GM19452 (cell line): ENCODE data around the gene ASB4.

Source experiments
- ATAC-seq: cut with Tn5 transposase; IDR thresholded peaks from one replicate; pipeline ENCODE4 v1.9.1; 2021; ENCODE audit not compliant: unreplicated experiment

ASB4 gene

DNA sequence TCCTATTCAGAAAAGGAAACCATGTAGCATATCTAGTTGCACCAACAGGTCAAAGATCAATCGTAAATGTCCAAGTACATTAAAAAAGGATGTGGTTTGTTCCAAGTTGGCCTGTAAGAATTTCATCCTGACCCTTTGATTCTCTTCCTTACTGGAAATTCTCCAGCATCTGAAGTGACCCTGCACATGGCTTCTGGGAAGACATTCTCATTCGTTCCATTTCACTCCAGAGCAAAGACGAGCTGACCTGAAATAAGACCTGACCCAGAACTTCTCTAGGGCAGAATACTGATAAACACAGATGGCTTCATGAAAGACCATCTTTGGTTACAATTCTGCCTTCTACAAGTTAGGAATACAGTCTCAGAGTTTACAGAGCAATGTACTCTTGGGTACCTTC is 39.8 kb downstream of the ASB4 start:
- no peak for ATAC-seq

DNA sequence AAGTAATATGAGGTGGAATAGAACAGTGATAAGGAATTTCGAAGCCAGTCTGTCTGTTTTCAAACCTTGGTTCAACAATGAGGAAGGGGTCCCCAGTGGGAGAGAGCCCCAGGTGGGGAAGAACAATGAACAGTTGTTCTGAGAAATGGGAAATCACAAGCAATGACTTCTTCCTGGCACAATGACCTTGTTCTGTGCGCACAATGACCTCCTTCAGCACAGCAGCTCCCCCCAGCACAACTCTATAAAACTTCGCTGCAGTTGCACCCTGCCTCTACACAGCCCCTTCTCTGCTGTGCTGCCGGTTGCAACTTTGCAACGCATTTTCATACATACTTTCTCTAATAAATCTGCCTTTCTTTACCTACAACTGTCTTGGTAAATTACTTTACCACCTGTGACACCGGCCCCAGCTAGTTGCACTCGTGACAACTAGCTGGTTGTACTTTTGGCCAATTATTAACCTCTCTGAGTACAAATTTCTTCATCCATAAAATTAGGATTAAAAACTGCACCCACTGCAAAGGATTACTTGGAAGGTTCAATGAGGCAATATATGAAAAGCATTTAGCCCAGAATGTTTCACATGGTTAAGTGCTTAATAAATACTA is 40.5 kb downstream of the ASB4 start:
- no peak for ATAC-seq

- no peak for ATAC-seq
These were observed 41.5 kb downstream of the ASB4 start for GRCh38 chr7:95527033-95527775.

DNA sequence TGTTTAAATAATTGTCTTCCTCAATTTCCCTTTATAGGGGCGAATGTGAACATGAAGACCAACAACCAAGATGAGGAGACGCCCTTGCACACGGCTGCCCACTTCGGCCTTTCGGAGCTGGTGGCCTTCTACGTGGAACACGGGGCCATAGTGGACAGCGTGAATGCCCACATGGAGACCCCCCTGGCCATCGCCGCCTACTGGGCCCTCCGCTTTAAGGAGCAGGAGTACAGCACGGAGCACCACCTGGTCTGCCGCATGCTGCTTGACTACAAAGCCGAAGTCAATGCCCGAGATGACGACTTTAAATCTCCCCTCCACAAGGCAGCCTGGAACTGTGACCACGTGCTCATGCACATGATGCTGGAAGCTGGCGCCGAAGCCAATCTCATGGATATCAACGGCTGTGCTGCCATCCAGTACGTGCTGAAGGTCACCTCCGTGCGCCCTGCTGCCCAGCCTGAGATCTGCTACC is 42.1 kb downstream of the ASB4 start:
- ATAC-seq: no peak

DNA sequence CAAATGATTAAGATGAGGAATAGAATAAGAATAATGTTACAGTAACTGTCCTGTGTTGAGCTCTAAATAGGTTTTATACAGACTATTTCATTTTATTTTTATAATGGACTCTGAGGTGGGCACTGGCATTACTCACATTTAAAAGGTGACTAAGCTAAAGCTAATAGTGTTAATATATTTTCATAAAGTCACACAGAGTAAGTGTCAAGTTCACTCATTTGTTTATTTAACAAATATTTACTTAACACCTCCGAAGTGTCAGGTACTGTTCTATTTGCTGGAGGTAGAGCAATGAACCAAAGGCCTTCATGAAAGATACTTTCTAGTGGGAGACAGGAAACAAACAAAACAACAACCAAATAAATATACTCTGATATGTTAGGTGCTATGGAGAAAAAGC is 44.0 kb downstream of the ASB4 start:
- ATAC-seq: no peak

DNA sequence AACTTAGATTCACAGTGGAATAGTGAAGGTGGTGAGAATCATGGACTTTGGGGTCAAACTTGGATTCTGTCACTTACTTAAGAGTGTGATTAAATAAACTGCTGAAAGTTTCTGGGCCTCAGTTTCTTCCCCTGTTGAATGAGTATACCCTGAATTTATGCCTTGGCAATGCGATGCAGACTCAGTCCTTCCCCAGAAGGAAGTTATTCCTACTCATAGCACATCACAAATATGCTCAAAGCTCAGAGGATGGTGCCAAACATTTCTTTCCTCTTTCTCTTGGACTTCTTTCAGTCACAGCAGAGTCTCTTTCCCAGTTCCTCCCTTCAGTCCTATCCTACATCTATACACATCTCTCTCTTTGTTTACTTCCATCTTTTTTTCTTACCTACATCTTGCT is 45.1 kb downstream of the ASB4 start:
- ATAC-seq: no peak

DNA sequence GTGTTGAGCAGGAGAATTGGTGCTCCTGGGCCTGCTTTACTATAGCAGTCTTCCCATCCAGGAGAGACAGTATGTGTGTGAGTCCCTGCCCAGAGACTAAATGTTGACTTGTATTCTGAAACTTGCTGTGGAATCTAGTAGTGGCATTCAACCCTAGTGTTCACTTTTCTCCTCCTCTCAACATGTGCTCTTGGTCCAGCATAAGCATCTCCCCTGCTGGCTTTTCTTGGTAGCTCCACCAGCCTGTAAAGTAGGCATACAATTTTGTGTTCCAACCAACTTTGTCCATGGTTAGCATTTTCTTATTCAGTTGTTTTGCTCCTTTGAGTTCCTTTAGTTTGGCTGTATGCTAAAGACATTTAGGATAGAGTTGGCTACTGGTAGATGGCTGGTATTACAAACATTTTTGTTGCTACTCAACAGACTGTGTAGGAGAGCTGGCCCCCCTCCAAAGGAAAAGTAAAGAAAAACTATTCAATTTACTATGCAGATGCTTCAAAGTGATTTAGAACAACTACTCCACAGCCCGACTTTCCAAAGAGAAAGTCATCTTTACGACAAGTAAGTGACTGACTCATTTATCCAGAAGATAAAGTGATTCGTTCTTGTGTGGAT is 46.0 kb downstream of the ASB4 start:
- no peak for ATAC-seq

DNA sequence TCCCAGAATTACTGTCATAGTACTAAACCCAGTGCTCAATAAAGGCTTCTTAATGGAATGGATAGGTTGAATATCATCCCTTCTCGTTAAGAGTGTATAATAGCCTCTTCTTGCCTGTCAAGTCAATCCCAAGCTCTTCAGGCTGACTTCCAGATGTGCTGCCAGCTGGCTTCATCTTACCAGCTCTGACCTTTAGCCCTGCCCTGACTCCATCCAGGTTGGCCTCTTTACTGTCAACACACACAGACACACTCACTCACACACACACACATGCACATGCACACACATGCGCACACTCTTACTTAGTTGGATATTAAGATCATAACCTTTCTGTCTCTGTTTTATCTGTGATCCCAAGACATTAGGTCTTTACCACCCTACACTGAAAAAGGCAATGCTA is 49.1 kb downstream of the ASB4 start:
- no peak for ATAC-seq

DNA sequence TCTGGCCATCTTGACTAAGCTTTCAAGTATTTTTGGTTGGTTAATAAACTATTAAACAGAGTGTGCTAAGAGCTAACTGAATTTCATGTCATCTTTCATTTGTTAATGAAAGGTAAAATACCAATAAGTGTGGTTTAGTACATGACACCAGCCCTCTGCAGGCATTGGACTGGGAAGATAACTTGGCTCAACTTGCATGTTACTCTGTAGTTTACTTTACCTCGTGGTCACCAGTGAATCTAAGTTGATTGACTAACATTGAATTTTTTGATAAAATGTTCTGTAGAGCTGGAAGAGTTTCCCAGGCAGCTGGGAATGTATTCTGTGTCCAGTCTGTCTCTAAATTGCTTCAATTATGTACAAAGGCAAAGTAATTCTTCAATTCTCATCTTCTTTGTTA is 49.9 kb downstream of the ASB4 start:
- ATAC-seq: no peak

- no peak for ATAC-seq
These were observed 51.0 kb downstream of the ASB4 start for GRCh38 chr7:95536656-95537311.

DNA sequence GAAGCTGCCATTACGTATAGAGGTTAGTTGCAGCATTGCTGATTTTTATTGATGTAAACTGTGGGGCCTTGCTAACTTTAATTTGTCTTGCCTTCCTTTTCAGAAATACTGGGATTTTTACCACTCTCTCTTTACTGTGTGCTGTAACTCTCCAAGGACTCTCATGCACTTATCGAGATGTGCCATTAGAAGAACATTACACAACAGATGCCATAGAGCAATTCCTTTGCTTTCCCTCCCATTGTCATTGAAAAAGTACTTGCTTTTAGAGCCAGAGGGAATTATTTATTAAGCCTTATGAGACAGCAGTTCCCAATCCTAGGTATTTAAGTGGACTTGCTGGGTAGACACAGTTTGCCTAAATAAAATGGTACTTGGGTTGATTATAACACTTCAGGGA is 51.7 kb downstream of the ASB4 start:
- no peak for ATAC-seq

DNA sequence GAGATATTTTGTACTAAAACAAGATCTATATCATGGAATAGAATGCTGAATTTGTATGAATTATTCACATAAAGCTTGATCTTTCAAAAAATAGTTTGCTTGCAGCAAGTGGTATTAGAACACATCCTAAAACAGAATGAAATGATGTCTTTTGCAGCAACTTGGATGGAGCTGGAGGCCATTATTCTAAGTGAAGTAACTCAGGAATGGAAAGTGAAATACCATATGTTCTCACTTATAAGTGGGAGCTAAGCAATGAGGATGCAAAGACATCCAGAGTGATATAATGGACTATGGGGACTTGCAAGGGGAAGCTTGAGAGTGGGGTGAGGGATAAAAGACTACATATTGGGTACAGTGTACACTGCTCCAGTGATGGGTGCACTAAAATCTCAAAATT is 53.7 kb downstream of the ASB4 start:
- ATAC-seq: no peak

- no peak for ATAC-seq
These were observed 54.6 kb downstream of the ASB4 start for GRCh38 chr7:95540366-95540765.

GRCh38 chr7:95543312-95543711 is 57.6 kb downstream of the ASB4 start:
- ATAC-seq: no peak

GRCh38 chr7:95544171-95544570 is 58.4 kb downstream of the ASB4 start:
- no peak for ATAC-seq

DNA sequence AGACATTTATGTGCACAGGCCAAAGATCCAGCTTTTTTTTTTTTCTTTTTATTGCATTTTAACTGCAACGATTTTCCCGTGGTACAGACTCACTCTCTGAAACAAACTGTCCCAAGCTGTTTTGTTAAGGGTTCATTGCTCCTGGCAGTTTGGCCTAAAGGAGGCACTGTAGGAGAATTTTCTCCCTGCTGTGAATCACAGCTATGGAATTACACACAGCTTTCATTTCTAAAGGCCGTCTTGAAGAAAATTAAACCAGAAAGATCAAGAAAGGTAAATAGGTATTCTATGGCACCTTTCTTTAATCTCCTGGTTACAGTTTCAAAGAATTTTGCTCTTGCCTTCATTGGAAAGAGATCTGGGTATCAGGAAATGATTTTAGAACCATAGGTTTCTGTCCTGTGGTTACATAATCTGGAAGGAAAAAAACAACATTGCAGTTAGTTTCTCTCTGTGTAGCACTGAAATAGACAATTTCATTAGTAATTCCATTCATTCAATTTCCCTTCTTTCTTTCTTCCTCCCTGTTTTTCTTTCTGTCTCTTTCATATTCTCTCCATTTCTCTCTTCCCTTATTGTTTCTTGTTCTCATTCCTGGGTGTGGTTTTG is 59.4 kb downstream of the ASB4 start:
- ATAC-seq: no peak

- no peak for ATAC-seq
These were observed 59.9 kb downstream of the ASB4 start for GRCh38 chr7:95545673-95546072.

DNA sequence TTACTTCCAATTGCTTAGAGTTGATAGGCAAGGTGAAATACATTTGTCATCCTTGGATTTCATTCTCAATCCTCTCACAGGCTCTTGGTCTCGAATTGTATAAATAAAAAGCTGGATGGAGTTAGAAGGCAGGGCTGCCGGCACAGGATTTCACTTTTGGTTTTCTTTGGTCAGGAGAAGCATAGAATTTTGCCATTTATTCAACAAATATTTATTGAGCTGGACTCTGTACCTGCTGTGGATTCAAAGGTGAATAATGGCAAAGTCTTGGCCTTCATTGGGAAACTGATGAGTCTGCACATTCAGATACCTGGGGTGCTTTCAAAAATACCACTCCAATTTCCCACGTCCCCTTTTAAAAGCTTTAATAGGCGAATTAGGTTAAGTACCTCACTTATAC is 60.9 kb downstream of the ASB4 start:
- no peak for ATAC-seq

DNA sequence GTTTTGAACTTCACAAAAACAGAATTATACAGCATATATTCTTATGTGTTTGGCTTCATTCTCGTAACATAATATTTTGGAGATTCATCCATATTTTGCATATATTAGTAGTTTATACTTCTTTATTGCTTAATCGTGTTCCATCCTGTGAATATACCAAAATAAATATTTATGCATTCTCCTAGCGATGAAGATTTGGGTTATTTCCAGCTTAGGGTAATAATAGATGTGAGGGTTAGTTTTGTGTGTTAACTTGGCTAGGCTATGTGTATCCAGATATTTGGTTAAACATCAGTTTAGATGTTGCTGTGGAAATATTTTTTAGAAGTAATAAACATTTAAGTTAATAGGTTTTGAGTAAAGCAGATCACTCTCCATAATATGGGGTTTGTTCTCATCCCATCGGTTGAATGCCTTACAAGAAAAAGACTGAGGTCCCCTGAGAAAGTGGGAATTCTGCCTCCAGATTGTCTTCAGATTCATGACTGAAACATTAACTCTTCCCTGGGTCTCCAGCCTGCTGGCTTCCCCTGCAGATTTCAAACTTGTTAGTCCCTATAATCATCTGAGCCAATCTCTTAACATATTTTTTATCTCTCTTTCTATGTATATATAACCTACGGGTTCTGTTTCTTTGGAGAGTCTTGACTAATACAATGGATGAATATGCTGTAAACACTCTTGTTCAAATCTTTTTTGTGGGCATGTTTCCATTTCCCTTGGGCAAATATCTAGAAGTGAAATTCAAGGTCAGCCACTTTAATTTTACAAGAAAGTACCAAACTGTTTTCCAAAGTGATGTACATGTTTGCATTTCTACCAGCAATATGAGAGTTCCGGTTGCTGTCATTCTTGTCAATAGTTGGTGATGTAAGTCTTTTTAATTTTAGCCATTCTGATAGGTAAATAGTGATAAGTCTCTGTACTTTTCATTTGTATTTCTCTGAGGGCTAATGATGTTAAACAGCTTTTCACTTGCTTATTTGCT is 61.9 kb downstream of the ASB4 start:
- no peak for ATAC-seq

GRCh38 chr7:95549818-95550529 is 64.2 kb downstream of the ASB4 start:
- ATAC-seq: no peak
